ENCODE measurements around the gene MLLT10.
"Not testable (repeated sequence)": the region's sequence is repeated elsewhere in the genome, so short reads cannot be mapped to it uniquely, and the experiment has no call there.

Gene MLLT10

DNA sequence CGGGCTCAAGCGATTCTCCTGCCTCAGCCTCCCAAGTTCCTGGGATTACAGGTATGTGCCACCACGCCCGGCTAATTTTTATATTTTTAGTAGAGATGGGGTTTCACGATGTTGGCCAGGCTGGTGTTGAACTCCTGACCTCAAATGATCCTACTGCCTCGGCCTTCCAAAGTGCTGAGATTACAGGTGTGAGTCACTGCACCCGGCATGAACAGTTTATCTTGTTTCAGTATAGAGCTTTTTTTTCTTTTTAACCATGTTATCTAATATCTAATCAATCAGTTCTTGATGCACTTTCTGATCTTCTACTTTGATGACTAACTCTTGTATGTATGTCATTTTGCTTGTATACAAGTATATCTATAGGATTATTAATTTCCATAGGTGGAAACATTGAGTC lies 54.1 kb downstream of the MLLT10 start:
- DNase-seq = not testable (repeated sequence)

DNA sequence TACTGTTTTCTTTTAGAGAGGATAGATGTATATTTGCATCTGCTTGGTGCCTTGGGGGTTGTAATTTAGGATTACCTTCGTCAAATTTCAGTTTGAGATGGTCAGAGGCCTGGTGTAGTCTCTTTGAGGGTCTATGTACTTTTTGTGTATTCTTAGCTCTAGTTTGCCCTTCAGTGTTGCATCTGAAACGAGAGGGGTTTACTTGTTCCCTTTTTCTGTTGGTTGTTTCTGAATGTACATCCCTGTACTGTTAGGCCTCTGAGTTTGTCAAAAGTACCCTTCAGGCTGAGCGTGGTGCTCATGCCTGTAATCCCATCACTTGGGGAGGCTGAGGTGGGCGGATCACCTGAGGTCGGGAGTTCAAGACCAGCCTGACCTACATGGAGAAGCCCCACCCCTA lies 60.0 kb downstream of the MLLT10 start:
- DNase-seq = no peak

- no peak for DNase-seq
Observed at GRCh38 chr10:21599582-21599981, 65.5 kb downstream of the MLLT10 start.

GRCh38 chr10:21600804-21601433 lies 66.9 kb downstream of the MLLT10 start:
- DNase-seq = no peak

GRCh38 chr10:21602313-21602712 lies 68.3 kb downstream of the MLLT10 start:
- no peak for DNase-seq

DNA sequence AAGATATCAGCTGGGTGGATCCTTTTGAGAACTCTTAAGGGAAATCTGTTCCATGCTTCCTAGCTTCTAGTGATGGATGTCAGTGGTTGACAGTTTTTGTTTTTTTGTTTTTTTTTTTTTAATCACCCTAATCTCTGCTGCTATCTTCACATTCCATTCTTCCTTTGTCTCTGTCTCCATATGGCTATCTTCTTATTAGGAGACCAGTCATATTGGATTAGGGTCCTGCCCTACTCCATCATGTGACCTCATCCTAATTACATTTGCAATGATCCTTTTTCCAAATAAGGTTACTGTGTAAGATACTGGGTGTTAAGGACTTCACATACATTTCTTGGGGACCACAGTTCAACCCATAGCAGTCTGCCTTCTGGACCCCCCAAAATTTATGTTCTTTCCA lies 69.7 kb downstream of the MLLT10 start:
- DNase-seq = no peak

- DNase-seq = no peak
Observed at GRCh38 chr10:21604651-21605050, 70.6 kb downstream of the MLLT10 start.

DNA sequence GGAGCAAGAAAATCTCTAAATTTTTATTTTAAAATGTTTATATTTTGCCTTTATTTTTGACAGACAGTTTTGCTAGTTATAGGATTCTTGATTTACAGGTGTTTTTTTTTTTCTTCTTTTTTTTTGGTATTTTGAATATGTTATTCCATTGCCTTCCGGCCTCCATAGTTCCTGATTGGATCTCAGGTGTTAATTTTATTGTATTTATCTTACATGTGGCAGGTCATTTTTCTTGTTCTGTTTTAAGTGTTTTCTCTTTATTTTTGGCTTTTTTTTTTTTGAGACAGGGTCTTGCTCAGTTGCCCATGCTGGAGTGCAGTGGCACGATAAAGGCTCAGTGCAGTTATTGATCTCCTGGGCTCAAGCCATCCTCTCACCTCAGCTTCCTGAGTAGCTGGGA lies 73.9 kb downstream of the MLLT10 start:
- no peak for DNase-seq

- no peak for DNase-seq
Observed at GRCh38 chr10:21614000-21614399, 80.0 kb downstream of the MLLT10 start.

GRCh38 chr10:21617267-21617666 lies 83.2 kb downstream of the MLLT10 start:
- DNase-seq = no peak

DNA sequence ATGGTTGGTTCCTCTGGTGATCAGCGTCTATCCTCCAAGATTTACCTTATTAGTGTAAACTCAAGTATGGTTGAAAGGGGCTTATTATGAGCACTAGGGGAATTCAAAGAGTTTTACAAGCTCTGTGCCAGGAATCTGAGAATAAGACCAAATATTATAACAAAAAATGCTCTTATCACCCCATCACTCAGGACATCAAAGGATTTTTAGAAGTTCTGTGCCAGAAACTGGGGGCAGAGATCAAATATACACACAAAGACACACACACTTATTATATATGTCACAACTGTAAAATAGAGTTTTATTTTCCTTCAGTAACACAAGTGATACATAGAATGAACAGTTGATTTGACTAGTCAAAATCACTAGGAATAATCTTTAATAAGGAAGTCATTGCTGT lies 89.3 kb downstream of the MLLT10 start:
- DNase-seq = no peak

- not testable (repeated sequence) for DNase-seq
Observed at GRCh38 chr10:21624421-21624820, 90.4 kb downstream of the MLLT10 start.

GRCh38 chr10:21624951-21625350 lies 90.9 kb downstream of the MLLT10 start:
- no peak for DNase-seq

DNA sequence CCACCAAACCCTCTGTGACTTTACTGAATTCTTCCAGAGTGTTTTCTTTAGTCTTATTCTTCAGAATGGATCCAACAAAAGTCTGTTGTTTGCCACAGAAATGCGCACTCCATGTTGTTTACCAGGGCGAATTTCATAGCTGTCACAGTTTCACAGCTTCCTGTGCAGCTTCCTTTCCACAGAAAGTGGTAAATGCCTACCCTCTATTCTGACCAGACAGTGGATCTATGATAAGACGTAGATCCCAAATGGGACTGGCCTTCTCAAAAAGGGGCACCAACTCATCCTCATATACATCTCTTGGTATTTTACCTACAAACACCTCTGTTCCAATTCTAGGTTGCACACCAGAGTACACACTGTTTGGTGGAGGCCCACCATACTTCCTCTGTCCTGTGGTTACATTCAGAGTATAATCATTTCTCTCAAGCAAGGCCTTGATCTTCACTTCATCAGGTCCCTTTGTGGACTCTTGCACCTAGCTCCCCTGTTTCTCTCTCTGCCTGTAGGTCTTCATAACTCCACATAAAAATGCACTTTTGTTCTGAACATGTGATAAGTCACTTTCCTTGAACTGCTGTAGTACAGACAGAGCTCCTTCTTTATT lies 91.7 kb downstream of the MLLT10 start:
- no peak for DNase-seq

GRCh38 chr10:21626457-21627161 lies 92.6 kb downstream of the MLLT10 start:
- no peak for DNase-seq

DNA sequence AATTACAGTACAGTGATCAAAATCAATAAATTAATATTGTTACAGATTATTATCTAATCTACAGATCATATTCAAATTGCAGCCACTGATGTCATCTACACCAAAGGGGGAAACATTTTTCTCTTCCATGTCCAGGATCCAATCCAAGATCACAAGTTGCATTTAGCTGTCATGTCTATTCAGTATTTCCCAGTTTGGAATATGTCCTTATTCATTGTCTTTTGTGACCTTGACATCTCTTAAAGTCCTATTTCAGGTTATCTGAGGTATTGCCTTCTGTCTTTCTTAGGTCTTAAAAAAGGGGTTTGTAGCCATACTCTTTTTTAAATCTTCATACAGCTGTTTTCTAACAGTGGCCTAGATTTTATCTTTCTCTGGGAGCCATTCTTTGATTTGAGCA lies 93.3 kb downstream of the MLLT10 start:
- no peak for DNase-seq

- DNase-seq = no peak
Observed at GRCh38 chr10:21628023-21628422, 94.0 kb downstream of the MLLT10 start.

DNA sequence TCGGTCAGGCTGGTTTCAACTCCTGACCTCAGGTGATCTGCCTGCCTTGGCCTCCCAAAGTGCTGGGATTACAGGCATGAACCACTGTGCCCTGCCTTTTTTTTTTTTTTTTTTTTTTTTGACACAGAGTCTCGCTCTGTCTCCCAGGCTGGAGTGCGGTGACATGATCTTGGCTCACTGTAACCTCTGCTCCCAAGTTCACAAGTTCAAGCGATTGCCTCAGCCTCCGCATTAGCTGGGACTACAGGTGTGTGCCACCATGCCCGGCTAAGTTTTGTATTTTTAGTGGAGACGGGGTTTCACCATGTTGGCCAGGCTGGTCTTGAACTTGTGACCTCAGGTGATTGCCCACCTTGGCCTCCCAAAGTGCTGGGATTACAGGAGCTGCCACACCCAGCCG lies 94.6 kb downstream of the MLLT10 start:
- not testable (repeated sequence) for DNase-seq

- DNase-seq = no peak
Observed at GRCh38 chr10:21634599-21635365, 100.8 kb downstream of the MLLT10 start.

DNA sequence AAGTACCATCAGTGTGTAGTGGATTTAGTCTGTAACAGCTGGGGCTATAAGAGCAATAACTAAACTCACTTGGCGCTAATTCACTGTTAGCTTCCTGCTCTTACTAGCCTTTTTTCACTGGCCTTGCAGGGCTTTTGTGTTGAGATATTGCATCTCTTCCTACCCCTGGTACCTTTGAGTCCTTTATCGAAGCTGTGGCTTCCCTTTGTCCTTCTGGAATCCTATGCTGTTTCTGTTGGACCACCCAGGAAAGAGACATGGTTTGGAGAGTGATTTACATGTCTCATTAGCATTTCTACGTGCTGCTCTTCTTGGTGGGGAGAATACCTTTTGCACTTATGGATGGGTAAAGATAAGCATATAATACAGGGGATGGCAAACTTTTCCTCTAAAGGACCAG lies 103.8 kb downstream of the MLLT10 start:
- DNase-seq = no peak

GRCh38 chr10:21638681-21639080 lies 104.6 kb downstream of the MLLT10 start:
- no peak for DNase-seq

DNA sequence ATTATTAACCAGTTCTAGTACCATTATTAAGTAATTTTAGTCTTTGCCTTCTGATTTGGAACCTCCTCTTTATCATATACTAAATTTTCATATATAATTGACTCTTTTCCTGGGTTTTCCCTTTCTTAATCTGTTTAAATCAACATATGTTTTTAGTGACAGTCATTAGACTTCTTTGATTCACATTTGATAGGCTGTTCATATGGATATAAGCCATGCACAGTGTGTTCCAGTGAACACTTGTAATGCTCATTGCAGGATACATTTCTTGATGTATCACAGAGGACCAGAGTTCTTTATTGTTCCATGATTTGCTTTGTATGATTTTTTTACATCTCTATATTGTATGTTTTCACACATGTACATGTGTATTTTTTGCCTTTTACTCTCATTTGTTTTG lies 114.0 kb downstream of the MLLT10 start:
- DNase-seq = no peak

GRCh38 chr10:21649454-21649872 lies 115.4 kb downstream of the MLLT10 start:
- no peak for DNase-seq

DNA sequence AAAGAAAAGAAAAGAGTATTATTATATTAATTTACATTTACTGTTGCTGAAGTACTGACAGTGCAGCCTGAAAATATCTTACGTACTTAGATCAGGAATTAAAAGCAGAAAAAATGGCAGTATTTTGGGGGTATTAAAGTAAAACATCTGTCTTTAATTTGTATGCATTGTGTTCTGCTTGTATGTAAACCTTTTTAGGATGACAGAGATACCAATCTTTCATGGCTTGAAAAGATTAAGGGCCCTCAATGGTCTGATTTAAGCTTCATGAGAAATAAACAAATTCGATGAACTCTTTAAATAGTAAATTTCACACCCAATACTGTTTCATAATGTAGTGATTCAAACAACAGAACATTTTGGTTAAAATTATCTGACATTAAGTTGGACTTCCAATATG lies 116.3 kb downstream of the MLLT10 start:
- DNase-seq = no peak

Measured in activated CD8-positive, alpha-beta memory T cell treated with anti-CD3 and anti-CD28 coated beads for 24 hours (primary cell).